HepG2 (cell line): ENCODE measurements around the gene HTR1D. TPM values are rescaled to one million over a fixed set of nuclear protein-coding genes. Genes with fewer than 3 reads are reported as not detected.

ENCODE experiments used
- ARID3A ChIP-seq: IDR thresholded peaks from 2 replicates; pipeline ENCODE4 v1.6.1; 2012; ENCODE audit warnings: low read depth, low read length, improper control_type of control experiment
- ATF7-NPFF ChIP-seq: sonication (generic); formaldehyde crosslinking; IDR thresholded peaks from 2 replicates; pipeline ENCODE4 v1.8.1; 2023; ENCODE audit warnings: mild to moderate bottlenecking, low read depth, missing genetic modification reagents, moderate library complexity
- CREB1 ChIP-seq, 2 experiments: fragments of 450-650 bp in 1 of 2; IDR thresholded peaks; 2 replicates each; pipeline ENCODE4 v1.6.1; 2016 to 2017; ENCODE audit warnings: control low read depth in 1 of 2, mild to moderate bottlenecking in 1 of 2, missing compliant biosample characterization in 1 of 2, missing genetic modification characterization in 1 of 2
- CREBL2 ChIP-seq: sonication (generic); formaldehyde crosslinking; IDR thresholded peaks from 2 replicates; pipeline ENCODE4 v1.8.1; 2023; ENCODE audit warnings: missing genetic modification reagents, mild to moderate bottlenecking, borderline replicate concordance
- ELF1 ChIP-seq: sonication (generic); formaldehyde crosslinking; IDR thresholded peaks from 2 replicates; pipeline ENCODE4 v1.4.0; 2020; ENCODE audit warnings: missing genetic modification reagents
- GATAD2A ChIP-seq: IDR thresholded peaks from 2 replicates; pipeline ENCODE4 v1.6.1; 2016
- KLF16 ChIP-seq, 2 experiments: sonication (generic) in 1 of 2; formaldehyde crosslinking in 1 of 2; IDR thresholded peaks; 2 replicates each; pipeline versions ENCODE4 v1.6.1 to v1.8.0; 2016 to 2023; ENCODE audit warnings: missing genetic modification reagents in 2 of 2, missing compliant biosample characterization in 1 of 2
- MIXL1 ChIP-seq: IDR thresholded peaks from 2 replicates; pipeline ENCODE4 v1.6.1; 2016
- MLLT10 ChIP-seq: sonication (generic); formaldehyde crosslinking; IDR thresholded peaks from 2 replicates; pipeline ENCODE4 v1.4.0; 2020; ENCODE audit warnings: missing genetic modification reagents
- NONO ChIP-seq, 2 experiments: fragments of 450-650 bp in 1 of 2; sonication (generic) in 1 of 2; formaldehyde crosslinking in 1 of 2; IDR thresholded peaks in 1 of 2; conservative IDR thresholded peaks in 1 of 2; 2 replicates each; pipeline versions ENCODE4 v1.6.1 to v1.8.0; 2017 to 2022; ENCODE audit warnings: mild to moderate bottlenecking in 1 of 2, missing genetic modification reagents in 1 of 2, moderate library complexity in 1 of 2
- NR1H2 ChIP-seq: sonication (generic); formaldehyde crosslinking; IDR thresholded peaks from 2 replicates; pipeline ENCODE4 v1.8.1; 2022; ENCODE audit warnings: low read depth, missing genetic modification reagents, borderline replicate concordance
- PCBP1 ChIP-seq: fragments of 200-400 bp; formaldehyde crosslinking; IDR thresholded peaks from 2 replicates; pipeline ENCODE4 v1.6.1; 2017; ENCODE audit warnings: mild to moderate bottlenecking, low read depth, low read length, borderline replicate concordance
- PRMT3 ChIP-seq: sonication (generic); formaldehyde crosslinking; IDR thresholded peaks from 2 replicates; pipeline ENCODE4 v1.8.1; 2022; ENCODE audit warnings: low read depth, mild to moderate bottlenecking, moderate library complexity, missing genetic modification reagents, borderline replicate concordance
- REST ChIP-seq, 2 experiments: IDR thresholded peaks; 2 replicates each; pipeline ENCODE4 v1.6.1; 2011 to 2012; ENCODE audit warnings: low read length in 2 of 2, borderline replicate concordance in 1 of 2, low read depth in 1 of 2, mild to moderate bottlenecking in 1 of 2, moderate library complexity in 1 of 2
- RXRB ChIP-seq: IDR thresholded peaks from 2 replicates; pipeline ENCODE4 v1.6.1; 2016; ENCODE audit warnings: borderline replicate concordance, missing genetic modification reagents, missing compliant biosample characterization
- XRCC5 ChIP-seq: fragments of 200-400 bp; formaldehyde crosslinking; optimal IDR thresholded peaks from 2 replicates; pipeline ENCODE3; 2017; ENCODE audit warnings: mild to moderate bottlenecking, low read length
- ZNF564 ChIP-seq: sonication (generic); formaldehyde crosslinking; IDR thresholded peaks from 2 replicates; pipeline ENCODE4 v1.8.1; 2023; ENCODE audit warnings: mild to moderate bottlenecking, missing genetic modification reagents
- ZNF740 ChIP-seq: sonication (generic); formaldehyde crosslinking; IDR thresholded peaks from 2 replicates; pipeline ENCODE4 v1.4.0; 2020; ENCODE audit warnings: missing genetic modification reagents
- ZNF772 ChIP-seq: sonication (generic); formaldehyde crosslinking; IDR thresholded peaks from 2 replicates; pipeline ENCODE4 v1.5.0; 2020; ENCODE audit warnings: mild to moderate bottlenecking, missing genetic modification reagents
- ZSCAN31 ChIP-seq: sonication (generic); formaldehyde crosslinking; IDR thresholded peaks from 2 replicates; pipeline ENCODE4 v1.5.0; 2020; ENCODE audit warnings: low read depth, mild to moderate bottlenecking, missing genetic modification reagents
- polyA plus RNA-seq, 8 experiments: library from polyadenylated mRNA; depleted of rRNA in 3 of 8; stranded (reverse) in 7 of 8; unstranded in 1 of 8; fragments of >200 nt; fragmentation: Illumina TruSeq in 4 of 8; extraction: Trizol in 4 of 8; gene quantifications; 2 replicates each; pipeline versions ENCODE4 v1.2.1 to v1.2.3, GENCODE V29; 2011 to 2016; ENCODE audit warnings: low read depth in 4 of 8, missing spikeins in 1 of 8, mixed read lengths in 1 of 8; ENCODE audit not compliant: insufficient read depth in 1 of 8
- total RNA-seq, 5 experiments: library from RNA; depleted of rRNA; stranded (reverse); fragments of >200 nt; fragmentation: Illumina TruSeq; extraction: Trizol; gene quantifications; 2 replicates each; pipeline ENCODE4 v1.2.3, GENCODE V29; 2016; ENCODE audit warnings: low read depth in 1 of 5

The HTR1D gene
- total and polyA plus RNA-seq, 2 of the 13 experiments (the other 11 are each of a cell fraction or from before 2014, with no cell fraction given) = 0.04 to 0.07 TPM

- TF ChIP-seq NONO (IDR thresholded peaks at IDR 0.05) (no peak), NONO (CRISPR knock-in tag; conservative IDR thresholded peaks at IDR 0.05) (no peak), MLLT10 (CRISPR knock-in tag) (no peak), CREB1 (IDR thresholded peaks at IDR 0.05) (no peak), CREB1 (CRISPR knock-in tag; IDR thresholded peaks at IDR 0.05) (peak; percentile 44; the same call in 1 of the 2 replicates), PCBP1 (no peak), PRMT3 (no peak), XRCC5 (no peak), NR1H2 (CRISPR knock-in tag) (no peak), MIXL1 (peak; percentile 75; the same call in 1 of the 2 replicates), ZNF564 (CRISPR knock-in tag) (no peak), ATF7-NPFF (no peak), KLF16 (CRISPR knock-in tag; IDR thresholded peaks at IDR 0.05) (no peak), ZNF772 (0 out of 2 replicates have a peak, but pooled peaks have one; percentile 32), GATAD2A (CRISPR knock-in tag) (peak; percentile 79), ZNF740 (CRISPR knock-in tag) (no peak), ELF1 (peak; percentile 57; the same call in 1 of the 2 replicates), CREBL2 (CRISPR knock-in tag) (no peak), ARID3A (peak; percentile 42), REST (IDR thresholded peaks at IDR 0.05; ENCODE audit: borderline replicate concordance in 1 of 2, low read depth in 1 of 2, low read length in 2 of 2) (no peak), ZSCAN31 (CRISPR knock-in tag) (no peak), RXRB (no peak)
These were observed 68.2 kb downstream of the HTR1D start (continued) for GRCh38 chr1:23149114-23149513.
